UCSD-AML1 (cell line): ENCODE data around the gene MOB3A.
"Not testable (repeated sequence)": the region's sequence is repeated elsewhere in the genome, so short reads cannot be mapped to it uniquely, and the experiment has no call there.

Experiments used
- DNase-seq: peaks from one replicate; lab custom pipeline; 2025; ENCODE audit not compliant: unreplicated experiment; lab: John Stamatoyannopoulos, UW

MOB3A gene

DNA sequence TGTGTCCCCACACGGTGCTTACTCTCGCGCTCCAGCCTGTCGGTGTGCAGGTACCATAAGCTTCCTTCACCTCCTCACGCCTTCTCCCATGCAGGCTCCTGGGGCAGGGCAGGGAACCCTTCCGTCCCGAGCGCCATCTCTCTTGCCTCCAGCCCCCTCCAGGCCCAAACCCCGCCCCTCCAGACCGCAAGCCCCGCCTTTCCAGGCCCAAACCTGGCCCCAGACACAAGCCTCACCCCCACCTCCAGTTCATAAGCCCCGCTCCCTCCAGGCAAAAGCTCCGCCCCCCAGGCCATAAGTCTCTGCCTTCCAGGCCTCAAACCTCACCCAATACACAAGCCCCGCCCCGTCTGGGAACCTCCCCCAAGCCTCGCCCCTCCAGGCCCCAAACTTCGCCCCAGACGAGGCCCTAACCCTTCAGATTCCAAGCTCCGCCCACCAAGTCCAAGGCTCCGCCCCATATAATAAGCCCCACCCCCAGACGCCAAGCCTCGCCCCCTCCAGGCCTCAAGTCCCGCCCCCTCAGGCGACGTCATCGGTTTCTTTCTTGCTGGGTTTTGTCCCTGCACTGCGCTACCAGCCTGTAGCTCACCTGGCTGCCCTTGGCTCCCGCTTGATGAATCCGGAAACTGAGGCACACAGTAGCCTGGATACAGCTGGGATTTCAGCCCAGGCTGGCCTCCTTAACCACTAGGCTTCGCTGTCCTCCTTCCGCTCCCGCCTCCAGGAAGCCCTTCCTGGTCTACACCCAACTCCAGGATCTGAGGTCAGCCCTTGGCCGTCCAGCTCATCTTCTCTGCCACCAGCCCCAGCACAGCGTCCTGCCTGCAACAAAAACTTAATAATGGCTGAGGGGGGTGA lies 61.2 kb downstream of the MOB3A start:
- DNase-seq = peak; percentile 29

DNA sequence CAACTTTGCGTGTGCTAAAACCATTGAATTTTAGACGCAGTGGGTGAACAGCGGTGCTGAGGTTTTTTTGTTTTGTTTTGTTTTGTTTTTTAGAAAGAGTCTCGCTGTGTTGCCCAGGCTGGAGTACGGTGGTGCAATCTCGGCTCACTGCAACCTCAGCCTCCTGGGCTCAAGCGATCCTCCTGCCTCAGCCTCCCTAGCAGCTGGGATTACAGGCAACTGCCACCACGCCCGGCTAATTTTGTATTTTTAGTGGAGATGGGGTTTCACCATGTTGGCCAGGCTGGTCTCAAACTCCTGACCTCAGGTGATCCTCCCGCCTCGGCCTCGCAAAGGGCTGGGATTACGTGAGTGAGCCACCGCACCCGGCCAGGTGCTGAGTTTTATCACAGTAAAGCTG lies 61.9 kb downstream of the MOB3A start:
- DNase-seq = not testable (repeated sequence)

- no peak for DNase-seq
Measured at GRCh38 chr19:2033825-2034159, 62.3 kb downstream of the MOB3A start.

- no peak for DNase-seq
Measured at GRCh38 chr19:2033115-2033824, 62.9 kb downstream of the MOB3A start.

DNA sequence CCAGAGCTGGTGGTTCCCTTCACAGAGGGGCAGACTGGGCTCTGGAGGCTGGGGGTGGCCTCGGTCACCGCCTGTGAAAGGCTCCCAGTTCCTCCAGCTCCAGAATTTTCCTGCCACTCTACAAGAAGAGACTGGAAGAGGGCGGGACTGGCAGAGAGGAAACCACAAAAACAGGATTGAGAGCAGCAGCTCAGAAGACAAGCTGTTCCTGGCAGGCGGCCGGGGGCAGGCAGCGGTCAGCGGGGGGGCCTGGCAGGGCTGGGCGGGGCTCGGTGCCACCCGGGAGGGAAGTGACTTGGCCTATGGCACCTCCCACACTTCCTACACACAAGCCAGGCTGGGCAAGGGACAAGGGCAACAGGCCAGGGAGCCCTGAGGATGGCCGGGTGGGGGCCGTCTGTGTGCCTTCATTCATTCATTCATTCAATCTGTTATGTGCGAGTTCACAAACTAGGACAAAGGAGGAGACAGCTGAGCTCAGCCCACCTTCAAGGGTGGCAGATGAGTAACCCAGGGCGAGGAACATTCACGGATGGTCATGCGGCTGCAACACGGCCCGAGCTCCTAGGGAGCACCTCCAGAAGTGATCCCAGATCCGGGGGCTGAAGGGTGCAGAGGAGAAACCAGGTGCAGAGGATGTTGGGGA lies 63.7 kb downstream of the MOB3A start:
- DNase-seq = peak; percentile 91

DNA sequence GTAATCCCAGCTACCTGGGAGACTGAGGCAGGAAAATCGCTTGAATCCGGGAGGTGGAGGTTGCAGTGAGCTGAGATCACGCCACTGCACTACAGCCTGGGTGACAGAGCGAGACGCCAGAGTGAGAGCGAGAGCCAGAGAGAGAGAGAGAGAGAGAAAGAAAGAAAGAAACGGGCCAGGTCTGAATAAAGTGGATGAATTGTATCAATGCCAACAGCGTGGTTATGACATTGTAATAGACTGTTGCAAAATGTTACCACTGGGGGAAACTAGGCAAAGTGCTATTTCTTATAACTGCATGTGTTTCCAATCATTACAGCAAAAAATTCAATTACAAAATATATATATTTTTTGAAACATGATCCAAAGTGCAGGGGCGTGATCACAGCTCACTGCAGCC lies 68.8 kb downstream of the MOB3A start:
- DNase-seq = no peak

DNA sequence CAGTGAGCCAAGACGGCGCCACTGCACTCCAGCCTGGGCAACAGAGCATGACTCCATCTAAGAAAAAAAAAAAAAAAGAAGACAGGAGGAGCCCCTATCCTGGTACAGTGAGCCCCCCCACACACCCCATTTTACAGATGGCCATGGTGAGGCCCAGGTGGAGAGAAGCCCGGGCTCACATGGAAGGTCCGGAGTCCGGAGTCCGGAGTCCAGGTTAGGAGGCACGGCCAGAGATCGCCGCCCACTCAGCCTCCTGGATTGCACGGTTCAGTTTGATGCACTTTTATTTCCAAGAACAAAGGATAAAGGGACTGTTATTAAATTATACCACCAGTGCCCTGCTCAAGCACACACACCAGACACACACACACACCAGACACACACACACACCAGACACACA lies 69.4 kb downstream of the MOB3A start:
- no peak for DNase-seq

DNA sequence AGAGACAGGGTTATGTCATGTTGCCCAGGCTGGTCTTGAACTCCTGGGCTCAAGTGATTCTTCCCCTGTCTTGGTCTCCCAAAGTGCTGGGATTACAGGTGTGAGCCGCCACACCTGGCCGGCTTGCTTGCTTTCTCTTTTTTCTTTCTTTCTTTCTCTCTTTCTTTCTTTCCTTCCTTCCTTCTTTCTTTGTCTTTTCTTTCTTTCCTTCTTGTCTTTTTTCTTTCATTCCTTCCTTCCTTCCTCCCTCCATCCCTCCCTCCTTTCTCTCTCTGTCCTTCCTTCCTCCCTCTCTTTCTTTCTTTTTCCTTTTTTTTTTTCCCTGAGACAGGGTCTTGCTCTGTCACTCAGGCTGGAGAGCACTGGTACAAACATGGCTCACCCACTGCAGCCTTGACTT lies 73.8 kb downstream of the MOB3A start:
- DNase-seq = no peak

GRCh38 chr19:2021453-2022140 lies 74.5 kb downstream of the MOB3A start:
- no peak for DNase-seq
